Measurements from ENCODE around the gene PTPRF. TPM values are rescaled to one million over a fixed set of nuclear protein-coding genes. Genes with fewer than 3 reads are reported as not detected.
A peak's percentile ranks its signal among the peaks of the same experiment; 100 is the strongest.

Gene PTPRF
- total and polyA plus RNA-seq, 3 experiments from 2014 or later: 0.39 to 0.47 TPM; not detected in 1

DNA sequence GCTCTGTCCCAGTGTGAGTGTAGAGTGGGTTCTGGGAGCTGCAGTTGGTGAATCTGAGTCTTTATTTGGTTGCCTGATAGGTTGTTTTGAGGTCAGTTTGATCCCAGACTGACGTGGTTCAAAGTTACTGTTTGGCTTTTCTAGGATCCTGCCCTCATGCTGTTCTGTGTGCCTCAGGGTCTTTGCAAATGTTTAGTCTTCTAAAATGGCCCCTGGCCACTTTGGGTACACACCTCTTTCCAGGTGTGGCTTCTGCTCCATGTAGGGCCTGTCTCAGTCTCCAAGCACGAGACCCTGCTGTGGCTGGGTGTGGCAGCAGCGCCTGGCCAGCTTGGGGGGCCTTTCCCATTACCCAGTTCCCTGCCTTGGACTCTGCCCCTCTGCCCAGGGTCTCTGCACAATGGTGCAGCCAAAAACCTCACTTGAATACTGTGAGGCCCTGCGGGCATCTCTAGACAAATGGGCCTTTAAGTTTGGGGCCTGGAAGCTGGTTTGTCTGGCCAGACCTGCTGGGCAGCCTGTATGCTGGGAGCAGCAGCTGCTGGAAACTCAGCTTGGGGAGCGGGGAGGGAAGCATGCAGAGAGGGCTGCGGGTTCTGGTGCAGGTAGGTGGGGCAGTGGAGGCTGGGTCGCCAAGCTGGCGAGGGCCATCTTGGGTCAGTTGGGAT is 5.6 kb downstream of the PTPRF start:
- Mint-ChIP-seq H3K4me3 (no peak overlapping the region), H3K36me3 (no peaks in the 10 kb centered on the region), H3K9me3 (no peaks in the 10 kb centered on the region), H3K27ac (no peak overlapping the region), H3K4me1 (peaks cover 8 to 13% (median 11%) of the 10 kb centered on the region in 3 donors), H3K27me3 (peaks cover 15 to 22% of the 10 kb centered on the region in 2 donors)
- no peaks in the 10 kb centered on the region for H3K9me3 ChIP-seq (ENCODE audit: low read length)
- H3K4me1 ChIP-seq (ENCODE audit: insufficient read depth, low read length): peaks cover 6% of the 10 kb centered on the region
- CTCF ChIA-PET: no interaction called here
- H3K27ac ChIP-seq (ENCODE audit: low read depth, low read length): no peak overlapping the region
- POLR2A ChIA-PET: no interaction called here
- no peaks in the 10 kb centered on the region for H3K36me3 ChIP-seq (ENCODE audit: insufficient read depth, low read length)
- DNase-seq: peak in 1 of 5 donors; percentile 31
- peaks cover 11% of the 10 kb centered on the region for H3K27me3 ChIP-seq (ENCODE audit: insufficient read depth, low read length, poor library complexity, severe bottlenecking)
- no peak overlapping the region for H3K4me3 ChIP-seq (ENCODE audit: low read length)

DNA sequence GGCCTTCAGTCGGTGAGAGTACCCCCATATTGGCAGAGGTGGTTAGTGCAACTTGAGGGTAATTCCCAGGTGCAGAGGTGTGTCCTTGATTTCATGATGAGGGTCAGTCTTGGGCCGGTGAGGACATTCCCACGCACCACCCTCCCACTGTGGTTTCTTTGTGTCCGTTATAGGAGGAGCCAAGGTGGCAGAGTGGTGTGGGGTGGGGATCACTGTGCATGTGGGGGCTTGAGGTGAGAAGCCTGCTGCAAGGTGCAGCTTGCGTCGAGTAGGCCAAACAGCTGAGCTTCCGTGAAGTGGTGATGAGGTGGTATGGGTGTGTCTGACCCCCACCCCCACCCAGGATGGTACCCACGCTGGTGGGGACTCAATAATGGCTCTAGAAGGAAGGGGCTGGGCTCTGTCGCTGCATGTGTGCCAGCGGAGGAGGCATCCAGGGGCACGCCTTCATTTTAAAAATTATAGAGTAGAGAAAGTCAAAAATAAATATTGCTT is 6.2 kb downstream of the PTPRF start:
- H3K27me3 Mint-ChIP-seq: peaks cover 13 to 18% of the 10 kb centered on the region in 2 donors
- peaks cover 7% of the 10 kb centered on the region for H3K27me3 ChIP-seq (ENCODE audit: insufficient read depth, low read length, poor library complexity, severe bottlenecking)
- no peak overlapping the region for H3K4me3 ChIP-seq (ENCODE audit: low read length)
- H3K36me3 ChIP-seq (ENCODE audit: insufficient read depth, low read length): no peaks in the 10 kb centered on the region
- H3K9me3 ChIP-seq (ENCODE audit: low read length): no peaks in the 10 kb centered on the region
- H3K4me1 Mint-ChIP-seq: peaks cover 5 to 10% (median 7%) of the 10 kb centered on the region in 3 donors
- H3K27ac Mint-ChIP-seq: no peak overlapping the region
- no peaks in the 10 kb centered on the region for H3K9me3 Mint-ChIP-seq
- H3K36me3 Mint-ChIP-seq: no peaks in the 10 kb centered on the region
- CTCF ChIA-PET: no interaction called here
- DNase-seq: no peak
- peaks cover 2% of the 10 kb centered on the region for H3K4me1 ChIP-seq (ENCODE audit: insufficient read depth, low read length)
- POLR2A ChIA-PET: no interaction called here
- H3K4me3 Mint-ChIP-seq: no peak overlapping the region
- H3K27ac ChIP-seq (ENCODE audit: low read depth, low read length): no peak overlapping the region

DNA sequence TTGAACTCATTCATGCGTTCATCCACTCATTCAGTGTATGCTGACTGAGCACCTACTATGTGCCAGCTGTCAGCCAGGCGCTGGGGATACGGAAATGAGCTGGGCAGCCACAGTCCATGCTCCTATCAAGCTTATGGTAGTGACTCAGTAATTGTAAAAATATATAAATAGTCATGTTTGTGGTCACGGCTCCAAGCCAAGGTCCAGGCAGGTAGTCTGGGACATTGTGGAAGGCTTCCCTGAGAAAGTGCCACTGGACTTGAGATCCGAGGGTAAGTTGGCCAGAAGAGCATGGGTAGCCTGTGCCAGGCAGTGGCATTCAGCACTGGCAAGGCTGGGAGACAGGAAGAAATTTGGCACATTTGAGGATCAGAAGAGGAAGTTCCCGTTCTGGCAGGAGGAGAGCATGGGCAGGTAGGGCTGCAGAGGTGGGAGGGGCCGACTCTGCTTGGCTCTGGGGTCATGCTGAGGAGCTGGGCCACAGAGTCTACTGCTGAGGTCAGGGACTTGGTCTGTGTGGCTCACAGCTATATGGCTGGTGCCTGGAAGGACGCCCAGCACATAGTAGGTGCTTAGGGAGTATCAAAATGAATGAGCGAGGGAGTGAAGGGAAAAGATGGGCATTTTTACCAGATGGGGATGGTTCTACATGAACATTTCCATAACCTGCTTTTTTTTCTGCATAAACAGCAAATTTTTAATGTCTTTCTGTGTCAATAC is 6.9 kb downstream of the PTPRF start:
- Mint-ChIP-seq H3K27ac (no peak overlapping the region), H3K4me3 (no peak overlapping the region), H3K27me3 (peaks cover 7 to 11% of the 10 kb centered on the region in 2 donors), H3K4me1 (peaks cover 3 to 5% (median 5%) of the 10 kb centered on the region in 3 donors), H3K9me3 (no peaks in the 10 kb centered on the region), H3K36me3 (no peaks in the 10 kb centered on the region)
- Histone ChIP-seq H3K36me3 (ENCODE audit: insufficient read depth, low read length) (no peaks in the 10 kb centered on the region), H3K4me3 (ENCODE audit: low read length) (no peak overlapping the region), H3K27me3 (ENCODE audit: insufficient read depth, low read length, poor library complexity, severe bottlenecking) (peaks cover under 1% of the 10 kb centered on the region), H3K4me1 (ENCODE audit: insufficient read depth, low read length) (no peaks in the 10 kb centered on the region), H3K27ac (ENCODE audit: low read depth, low read length) (no peak overlapping the region), H3K9me3 (ENCODE audit: low read length) (no peaks in the 10 kb centered on the region)
- DNase-seq: no peak
- CTCF ChIA-PET: no interaction called here
- POLR2A ChIA-PET: no interaction called here

DNA sequence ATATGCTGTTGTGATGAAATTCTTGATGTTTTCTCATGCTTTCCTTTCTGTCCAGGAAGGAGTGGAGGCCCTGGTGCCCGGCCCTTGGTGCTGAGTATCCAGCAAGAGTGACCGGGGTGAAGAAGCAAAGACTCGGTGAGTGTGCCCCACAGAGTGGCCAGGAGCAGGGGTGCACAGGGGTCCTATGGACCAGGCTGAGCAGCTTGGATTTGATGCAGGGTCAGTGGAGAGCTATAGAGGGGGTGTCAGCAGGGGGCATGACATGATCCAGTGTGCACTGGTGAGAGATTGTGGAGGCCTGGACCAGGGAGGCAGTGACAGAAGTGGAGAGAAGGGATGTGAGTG is 7.4 kb downstream of the PTPRF start:
- H3K27ac ChIP-seq (ENCODE audit: low read depth, low read length): no peak overlapping the region
- Mint-ChIP-seq H3K4me1 (peaks cover 0 to 5% (median 0%) of the 10 kb centered on the region in 3 donors), H3K9me3 (no peaks in the 10 kb centered on the region), H3K27me3 (peaks cover 2 to 6% of the 10 kb centered on the region in 2 donors), H3K36me3 (no peaks in the 10 kb centered on the region), H3K27ac (no peak overlapping the region), H3K4me3 (no peak overlapping the region)
- DNase-seq: no peak
- H3K9me3 ChIP-seq (ENCODE audit: low read length): no peaks in the 10 kb centered on the region
- H3K36me3 ChIP-seq (ENCODE audit: insufficient read depth, low read length): no peaks in the 10 kb centered on the region
- ChIA-PET CTCF (no interaction called here), POLR2A (no interaction called here)
- no peak overlapping the region for H3K4me3 ChIP-seq (ENCODE audit: low read length)
- H3K4me1 ChIP-seq (ENCODE audit: insufficient read depth, low read length): no peaks in the 10 kb centered on the region
- H3K27me3 ChIP-seq (ENCODE audit: insufficient read depth, low read length, poor library complexity, severe bottlenecking): no peaks in the 10 kb centered on the region

DNA sequence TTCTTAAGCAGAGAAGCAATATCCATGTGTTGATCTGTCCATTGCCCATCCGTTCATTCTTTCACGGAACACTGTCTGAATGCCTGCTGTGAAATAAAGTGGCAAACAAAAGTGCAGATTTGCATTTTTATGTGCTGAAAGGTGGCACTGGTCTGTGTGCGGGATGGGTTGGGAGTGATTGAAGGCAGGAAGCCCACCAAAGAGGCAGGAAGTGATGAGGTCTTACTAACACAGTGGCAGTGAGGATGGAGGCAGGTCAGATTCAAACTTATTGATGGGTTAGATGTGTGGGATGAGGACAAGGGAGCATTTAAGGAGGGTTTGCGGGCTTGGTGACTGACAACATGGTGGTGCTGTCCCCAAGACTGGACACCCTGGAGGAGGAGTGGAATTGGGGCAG is 8.3 kb downstream of the PTPRF start:
- Mint-ChIP-seq H3K36me3 (no peaks in the 10 kb centered on the region), H3K27me3 (peaks cover 1 to 2% of the 10 kb centered on the region in 2 donors), H3K4me3 (peak overlapping the region in 1 of 7 donors; percentile 0), H3K27ac (no peak overlapping the region), H3K9me3 (no peaks in the 10 kb centered on the region), H3K4me1 (peaks cover 0 to 5% (median 0%) of the 10 kb centered on the region in 3 donors)
- no peak for DNase-seq
- no peak overlapping the region for H3K27ac ChIP-seq (ENCODE audit: low read depth, low read length)
- no peaks in the 10 kb centered on the region for H3K9me3 ChIP-seq (ENCODE audit: low read length)
- no peaks in the 10 kb centered on the region for H3K4me1 ChIP-seq (ENCODE audit: insufficient read depth, low read length)
- H3K27me3 ChIP-seq (ENCODE audit: insufficient read depth, low read length, poor library complexity, severe bottlenecking): no peaks in the 10 kb centered on the region
- POLR2A ChIA-PET: no interaction called here
- CTCF ChIA-PET: no interaction called here
- no peak overlapping the region for H3K4me3 ChIP-seq (ENCODE audit: low read length)
- no peaks in the 10 kb centered on the region for H3K36me3 ChIP-seq (ENCODE audit: insufficient read depth, low read length)

DNA sequence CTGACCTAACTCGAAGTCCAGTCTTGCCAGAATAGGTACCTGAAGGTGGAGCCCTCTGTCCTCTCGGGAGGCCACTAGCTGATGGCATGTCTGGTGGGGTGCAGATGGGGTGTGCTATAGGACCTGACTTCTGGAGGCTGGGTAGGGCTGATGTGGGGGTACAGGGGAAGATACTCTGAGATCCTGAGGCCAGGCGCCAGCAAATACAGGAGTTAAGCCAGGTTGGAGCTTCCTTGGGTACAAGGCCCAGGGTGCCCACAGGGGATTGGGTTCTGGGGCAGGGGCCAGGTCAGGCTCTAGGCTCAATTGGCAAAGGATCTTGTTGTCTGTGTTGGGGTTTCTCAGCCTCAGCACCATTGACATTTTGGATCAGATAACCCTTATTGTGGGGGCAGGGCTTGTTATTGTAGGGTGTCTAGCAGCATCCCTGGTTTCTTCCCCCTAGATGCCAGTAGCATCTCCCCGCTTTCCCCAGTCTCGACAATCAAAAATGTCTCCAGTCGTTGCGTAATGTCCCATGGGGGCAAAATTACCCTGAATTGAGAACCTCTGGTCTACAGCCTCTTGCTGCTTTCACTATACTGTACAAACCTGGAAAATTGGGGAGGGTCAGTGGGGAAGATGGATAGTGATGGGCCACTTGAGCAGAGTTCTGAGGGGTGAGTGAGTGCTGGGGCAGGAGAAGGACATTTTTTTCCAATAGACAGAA is 9.2 kb downstream of the PTPRF start:
- H3K4me1 ChIP-seq (ENCODE audit: insufficient read depth, low read length): no peaks in the 10 kb centered on the region
- ChIA-PET POLR2A (no interaction called here), CTCF (no interaction called here)
- Mint-ChIP-seq H3K27ac (no peak overlapping the region), H3K4me3 (no peak overlapping the region), H3K9me3 (no peaks in the 10 kb centered on the region), H3K27me3 (no peaks in the 10 kb centered on the region), H3K4me1 (peaks cover 0 to 5% (median 0%) of the 10 kb centered on the region in 3 donors), H3K36me3 (no peaks in the 10 kb centered on the region)
- no peak for DNase-seq
- no peak overlapping the region for H3K4me3 ChIP-seq (ENCODE audit: low read length)
- H3K9me3 ChIP-seq (ENCODE audit: low read length): no peaks in the 10 kb centered on the region
- H3K27me3 ChIP-seq (ENCODE audit: insufficient read depth, low read length, poor library complexity, severe bottlenecking): no peaks in the 10 kb centered on the region
- H3K36me3 ChIP-seq (ENCODE audit: insufficient read depth, low read length): no peaks in the 10 kb centered on the region
- H3K27ac ChIP-seq (ENCODE audit: low read depth, low read length): no peak overlapping the region

DNA sequence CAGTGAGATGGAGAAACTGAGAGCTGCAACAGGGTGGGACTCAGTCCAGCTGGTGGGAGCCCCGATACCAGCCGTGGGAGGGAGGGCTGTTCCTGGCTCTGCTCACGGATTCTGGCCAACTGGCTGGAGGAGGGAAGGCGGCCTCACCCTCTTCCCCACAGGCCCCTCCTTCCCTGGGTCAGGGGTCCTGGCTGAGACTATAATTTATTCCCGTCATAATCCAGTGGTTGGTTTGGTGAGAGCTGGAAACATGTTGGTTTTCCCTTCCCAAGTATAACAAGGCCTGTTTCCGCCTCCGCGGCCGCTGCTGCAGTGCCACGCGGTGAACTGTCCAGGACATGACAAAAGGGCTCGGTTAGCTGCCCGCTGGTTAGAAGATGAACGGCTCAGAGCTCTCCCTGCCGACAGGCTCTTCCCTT is 10.0 kb downstream of the PTPRF start:
- Mint-ChIP-seq H3K27me3 (peaks cover 0 to 3% of the 10 kb centered on the region in 2 donors), H3K36me3 (no peaks in the 10 kb centered on the region), H3K4me1 (peaks cover 0 to 5% (median 0%) of the 10 kb centered on the region in 3 donors), H3K9me3 (no peaks in the 10 kb centered on the region), H3K4me3 (no peak overlapping the region), H3K27ac (no peak overlapping the region)
- no peaks in the 10 kb centered on the region for H3K9me3 ChIP-seq (ENCODE audit: low read length)
- DNase-seq: no peak
- no peaks in the 10 kb centered on the region for H3K36me3 ChIP-seq (ENCODE audit: insufficient read depth, low read length)
- no peaks in the 10 kb centered on the region for H3K27me3 ChIP-seq (ENCODE audit: insufficient read depth, low read length, poor library complexity, severe bottlenecking)
- H3K4me3 ChIP-seq (ENCODE audit: low read length): no peak overlapping the region
- ChIA-PET CTCF (no interaction called here), POLR2A (no interaction called here)
- no peak overlapping the region for H3K27ac ChIP-seq (ENCODE audit: low read depth, low read length)
- H3K4me1 ChIP-seq (ENCODE audit: insufficient read depth, low read length): no peaks in the 10 kb centered on the region

DNA sequence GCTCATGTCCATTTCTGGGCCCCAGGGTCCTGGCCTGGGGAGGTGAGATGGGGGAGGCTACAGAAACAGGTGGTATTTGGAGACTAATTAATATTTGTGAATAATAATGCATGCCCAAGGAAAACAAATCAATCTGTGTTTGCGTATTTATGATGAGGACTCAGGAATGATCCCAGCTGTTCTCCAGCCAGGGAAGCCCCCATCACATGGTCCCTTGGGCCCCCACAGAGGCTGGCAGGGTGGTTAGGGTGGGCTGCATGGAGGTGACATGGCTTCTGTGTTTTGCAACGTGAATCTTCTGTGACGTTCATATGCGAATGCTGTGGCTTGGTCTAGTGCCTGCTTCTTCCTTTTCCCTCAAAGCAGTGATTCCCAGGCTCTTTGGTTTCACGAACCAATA is 10.5 kb downstream of the PTPRF start:
- H3K27ac ChIP-seq (ENCODE audit: low read depth, low read length): no peak overlapping the region
- no peaks in the 10 kb centered on the region for H3K36me3 Mint-ChIP-seq
- H3K36me3 ChIP-seq (ENCODE audit: insufficient read depth, low read length): no peaks in the 10 kb centered on the region
- H3K4me1 ChIP-seq (ENCODE audit: insufficient read depth, low read length): no peaks in the 10 kb centered on the region
- H3K9me3 Mint-ChIP-seq: no peaks in the 10 kb centered on the region
- CTCF ChIA-PET: no interaction called here
- H3K27me3 ChIP-seq (ENCODE audit: insufficient read depth, low read length, poor library complexity, severe bottlenecking): no peaks in the 10 kb centered on the region
- H3K27me3 Mint-ChIP-seq: peaks cover 0 to 3% of the 10 kb centered on the region in 2 donors
- no peak overlapping the region for H3K27ac Mint-ChIP-seq
- POLR2A ChIA-PET: no interaction called here
- H3K4me3 ChIP-seq (ENCODE audit: low read length): no peak overlapping the region
- peaks cover 0 to 5% (median 0%) of the 10 kb centered on the region in 3 donors for H3K4me1 Mint-ChIP-seq
- DNase-seq: no peak
- H3K4me3 Mint-ChIP-seq: no peak overlapping the region
- no peaks in the 10 kb centered on the region for H3K9me3 ChIP-seq (ENCODE audit: low read length)
